ENCODE measurements around the gene RPS3. TPM values are rescaled to one million over a fixed set of nuclear protein-coding genes. Genes with fewer than 3 reads are reported as not detected.
A peak's percentile ranks its signal among the peaks of the same experiment; 100 is the strongest.

Gene RPS3
- polyA plus RNA-seq, 2 of the 4 experiments (the other 2 are of a cell fraction): 3,468 to 3,544 TPM

DNA sequence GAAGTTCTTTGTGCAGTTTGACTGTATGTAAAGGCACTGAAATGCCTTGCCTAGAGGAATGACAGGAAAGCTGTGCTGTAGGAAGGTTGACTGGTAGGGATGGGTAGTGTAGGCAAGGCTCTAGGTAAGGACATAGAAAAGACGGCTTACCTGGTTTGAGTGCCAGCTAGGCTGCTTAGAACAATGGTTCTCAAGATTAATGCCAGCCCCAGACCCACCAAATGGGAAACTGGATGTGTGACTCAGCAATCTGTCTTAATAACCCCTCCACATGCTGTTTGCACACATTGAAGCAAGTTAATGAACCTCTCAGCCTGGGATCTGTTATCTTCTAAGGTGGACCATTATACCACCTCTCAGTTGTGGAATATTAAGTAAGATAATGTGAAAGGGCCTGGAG lies 3.7 kb downstream of the RPS3 start:
- Histone ChIP-seq H3K27ac (peak overlapping the region in 1 of 2 experiments; percentile 63; a peak in 4 of 6 replicates), H3K4me1 (peaks cover 42% of the 10 kb centered on the region), H3K4me2 (peak overlapping the region; percentile 94), H3K9me3 (no peaks in the 10 kb centered on the region), H3K4me3 (peak overlapping the region; percentile 77; the same call in 1 of the 3 replicates)
- POLR2A ChIA-PET: no interaction called here
- FAIRE-seq (no peak), DNase-seq (ENCODE audit: low read depth in 1 of 2, low spot score in 1 of 2) (no peak), ATAC-seq (no peak)
- WGBS (ENCODE audit: missing lambda C conversion rate): 70% methylated on average over 1 of the region's 1 CpG
- TF ChIP-seq TP53 (CRISPR knock-in tag; IDR thresholded peaks at IDR 0.05) (0 out of 2 replicates have a peak, but pooled peaks have one; percentile 49), KDM1A (IDR thresholded peaks at IDR 0.05; ENCODE audit: low read depth) (no peak), MAFK (IDR thresholded peaks at IDR 0.05; ENCODE audit: partially characterized antibody) (peak; percentile 38)
- CTCF ChIA-PET: interaction anchor here (0.7 to 13.3 kb wide), 7 partner anchors 14 to 128 kb away, joined by 3 to 231 read pairs (median 4); no protein-coding TSS in a partner anchor

DNA sequence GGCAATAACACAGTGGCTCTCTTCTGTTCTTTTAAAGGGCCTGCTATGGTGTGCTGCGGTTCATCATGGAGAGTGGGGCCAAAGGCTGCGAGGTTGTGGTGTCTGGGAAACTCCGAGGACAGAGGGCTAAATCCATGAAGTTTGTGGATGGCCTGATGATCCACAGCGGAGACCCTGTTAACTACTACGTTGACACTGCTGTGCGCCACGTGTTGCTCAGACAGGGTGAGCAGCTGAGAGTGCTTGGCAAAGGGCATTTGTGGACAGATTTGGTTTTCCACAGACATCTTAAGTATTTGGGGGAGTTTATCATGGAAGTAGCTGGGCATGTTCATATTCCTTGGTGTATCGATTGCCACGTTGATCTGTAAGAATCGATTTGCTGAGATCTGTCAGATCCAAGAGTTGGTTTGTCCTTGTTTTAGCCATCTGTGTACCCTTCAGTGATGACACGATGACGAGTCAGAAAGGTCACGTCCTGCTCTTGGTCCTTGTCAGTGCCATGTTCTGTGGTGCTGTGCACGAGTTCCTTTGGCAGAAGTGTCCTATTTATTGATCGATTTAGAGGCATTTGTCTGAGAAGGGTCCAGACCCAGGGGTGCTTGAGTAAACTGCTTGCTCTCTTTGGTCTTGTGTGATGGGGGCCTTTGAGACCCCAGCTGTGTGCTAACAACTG lies 4.8 kb downstream of the RPS3 start:
- no peak overlapping the region for H3K27ac ChIP-seq

DNA sequence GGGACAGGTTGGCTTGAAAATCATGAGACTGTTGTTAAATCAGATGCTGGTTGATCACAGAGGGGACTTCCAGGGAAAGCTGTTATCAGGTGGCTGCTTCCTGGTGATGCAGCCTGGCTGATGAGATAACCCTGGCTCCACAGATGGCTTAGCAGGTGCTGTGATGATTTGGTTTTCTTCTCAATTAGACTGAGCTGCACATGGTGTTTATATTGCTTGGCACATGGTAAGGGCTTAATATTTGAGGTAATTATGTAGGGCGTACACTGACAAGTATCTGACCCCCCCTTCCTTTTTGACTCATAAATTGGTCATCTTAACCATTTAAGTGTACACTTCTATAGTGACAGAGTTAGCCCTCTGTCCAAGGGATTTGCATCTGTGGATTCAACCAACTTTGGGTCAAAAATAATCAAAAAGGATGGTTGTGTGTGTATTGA lies 7.0 kb downstream of the RPS3 start:
- CTCF ChIA-PET: interaction anchor here (1.2 to 13.3 kb wide), 3 partner anchors 16 to 50 kb away, joined by 3 to 231 read pairs (median 33); no protein-coding TSS in a partner anchor
- FAIRE-seq (no peak), DNase-seq (ENCODE audit: low read depth in 1 of 2, low spot score in 1 of 2) (no peak), ATAC-seq (no peak)
- no peak overlapping the region for H3K4me2 ChIP-seq
- WGBS (ENCODE audit: missing lambda C conversion rate): 41% methylated on average over 1 of the region's 1 CpG
- H3K4me1 ChIP-seq: peaks cover 49% of the 10 kb centered on the region
- no peak overlapping the region for H3K27ac ChIP-seq
- no peaks in the 10 kb centered on the region for H3K9me3 ChIP-seq
- no peak overlapping the region for H3K4me3 ChIP-seq
- POLR2A ChIA-PET: no interaction called here
- no peak for TF ChIP-seq BHLHE40 (IDR thresholded peaks at IDR 0.05; ENCODE audit: low read depth, low read length)
- peak; percentile 66; the same call in 1 of the 2 replicates for TF ChIP-seq POLR2AphosphoS2 (conservative IDR thresholded peaks at IDR 0.05; ENCODE audit: low read length)
- no peak for TF ChIP-seq JUN (IDR thresholded peaks at IDR 0.05)
- TF ChIP-seq, protein P1, sequence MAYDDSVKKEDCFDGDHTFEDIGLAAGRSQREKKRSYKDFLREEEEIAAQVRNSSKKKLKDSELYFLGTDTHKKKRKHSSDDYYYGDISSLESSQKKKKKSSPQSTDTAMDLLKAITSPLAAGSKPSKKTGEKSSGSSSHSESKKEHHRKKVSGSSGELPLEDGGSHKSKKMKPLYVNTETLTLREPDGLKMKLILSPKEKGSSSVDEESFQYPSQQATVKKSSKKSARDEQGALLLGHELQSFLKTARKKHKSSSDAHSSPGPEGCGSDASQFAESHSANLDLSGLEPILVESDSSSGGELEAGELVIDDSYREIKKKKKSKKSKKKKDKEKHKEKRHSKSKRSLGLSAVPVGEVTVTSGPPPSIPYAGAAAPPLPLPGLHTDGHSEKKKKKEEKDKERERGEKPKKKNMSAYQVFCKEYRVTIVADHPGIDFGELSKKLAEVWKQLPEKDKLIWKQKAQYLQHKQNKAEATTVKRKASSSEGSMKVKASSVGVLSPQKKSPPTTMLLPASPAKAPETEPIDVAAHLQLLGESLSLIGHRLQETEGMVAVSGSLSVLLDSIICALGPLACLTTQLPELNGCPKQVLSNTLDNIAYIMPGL (CRISPR knock-in tag; IDR thresholded peaks at IDR 0.05; ENCODE audit: borderline replicate concordance): 0 out of 2 replicates have a peak, but pooled peaks have one; percentile 14
- no peak for TF ChIP-seq RNF2 (IDR thresholded peaks at IDR 0.05; ENCODE audit: borderline replicate concordance, low read depth)
- no peak for TF ChIP-seq KDM1A (IDR thresholded peaks at IDR 0.05; ENCODE audit: low read depth)
- TF ChIP-seq CBX2 (IDR thresholded peaks at IDR 0.05; ENCODE audit: borderline replicate concordance, low read depth): no peak
- no peak for TF ChIP-seq RCOR1 (IDR thresholded peaks at IDR 0.05; ENCODE audit: low read depth, low read length)
- TF ChIP-seq, protein P2, sequence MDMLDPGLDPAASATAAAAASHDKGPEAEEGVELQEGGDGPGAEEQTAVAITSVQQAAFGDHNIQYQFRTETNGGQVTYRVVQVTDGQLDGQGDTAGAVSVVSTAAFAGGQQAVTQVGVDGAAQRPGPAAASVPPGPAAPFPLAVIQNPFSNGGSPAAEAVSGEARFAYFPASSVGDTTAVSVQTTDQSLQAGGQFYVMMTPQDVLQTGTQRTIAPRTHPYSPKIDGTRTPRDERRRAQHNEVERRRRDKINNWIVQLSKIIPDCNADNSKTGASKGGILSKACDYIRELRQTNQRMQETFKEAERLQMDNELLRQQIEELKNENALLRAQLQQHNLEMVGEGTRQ (IDR thresholded peaks at IDR 0.05): no peak
- TF ChIP-seq, protein P3, sequence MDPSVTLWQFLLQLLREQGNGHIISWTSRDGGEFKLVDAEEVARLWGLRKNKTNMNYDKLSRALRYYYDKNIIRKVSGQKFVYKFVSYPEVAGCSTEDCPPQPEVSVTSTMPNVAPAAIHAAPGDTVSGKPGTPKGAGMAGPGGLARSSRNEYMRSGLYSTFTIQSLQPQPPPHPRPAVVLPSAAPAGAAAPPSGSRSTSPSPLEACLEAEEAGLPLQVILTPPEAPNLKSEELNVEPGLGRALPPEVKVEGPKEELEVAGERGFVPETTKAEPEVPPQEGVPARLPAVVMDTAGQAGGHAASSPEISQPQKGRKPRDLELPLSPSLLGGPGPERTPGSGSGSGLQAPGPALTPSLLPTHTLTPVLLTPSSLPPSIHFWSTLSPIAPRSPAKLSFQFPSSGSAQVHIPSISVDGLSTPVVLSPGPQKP (IDR thresholded peaks at IDR 0.05; ENCODE audit: low read depth, low read length): no peak

More for the DNA sequence above, 4.8 kb downstream of the RPS3 start:
- Histone ChIP-seq H3K9me3 (no peaks in the 10 kb centered on the region), H3K4me1 (peaks cover 51% of the 10 kb centered on the region), H3K4me2 (peak overlapping the region; percentile 94; the same call in 2 of the 3 replicates), H3K4me3 (no peak overlapping the region)
- POLR2A ChIA-PET: no interaction called here
- CTCF ChIA-PET: interaction anchor here (1.0 to 13.3 kb wide), 6 partner anchors 15 to 127 kb away, joined by 3 to 231 read pairs (median 5); no protein-coding TSS in a partner anchor
- TF ChIP-seq TP53 (CRISPR knock-in tag; IDR thresholded peaks at IDR 0.05) (no peak), MYC (IDR thresholded peaks at IDR 0.05; ENCODE audit: borderline replicate concordance, low read length) (no peak), EHMT2 (IDR thresholded peaks at IDR 0.05; ENCODE audit: low read depth) (no peak)
- TF ChIP-seq, protein P4, sequence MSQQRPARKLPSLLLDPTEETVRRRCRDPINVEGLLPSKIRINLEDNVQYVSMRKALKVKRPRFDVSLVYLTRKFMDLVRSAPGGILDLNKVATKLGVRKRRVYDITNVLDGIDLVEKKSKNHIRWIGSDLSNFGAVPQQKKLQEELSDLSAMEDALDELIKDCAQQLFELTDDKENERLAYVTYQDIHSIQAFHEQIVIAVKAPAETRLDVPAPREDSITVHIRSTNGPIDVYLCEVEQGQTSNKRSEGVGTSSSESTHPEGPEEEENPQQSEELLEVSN (IDR thresholded peaks at IDR 0.05; ENCODE audit: borderline replicate concordance, low read depth): no peak
- TF ChIP-seq, protein P5, sequence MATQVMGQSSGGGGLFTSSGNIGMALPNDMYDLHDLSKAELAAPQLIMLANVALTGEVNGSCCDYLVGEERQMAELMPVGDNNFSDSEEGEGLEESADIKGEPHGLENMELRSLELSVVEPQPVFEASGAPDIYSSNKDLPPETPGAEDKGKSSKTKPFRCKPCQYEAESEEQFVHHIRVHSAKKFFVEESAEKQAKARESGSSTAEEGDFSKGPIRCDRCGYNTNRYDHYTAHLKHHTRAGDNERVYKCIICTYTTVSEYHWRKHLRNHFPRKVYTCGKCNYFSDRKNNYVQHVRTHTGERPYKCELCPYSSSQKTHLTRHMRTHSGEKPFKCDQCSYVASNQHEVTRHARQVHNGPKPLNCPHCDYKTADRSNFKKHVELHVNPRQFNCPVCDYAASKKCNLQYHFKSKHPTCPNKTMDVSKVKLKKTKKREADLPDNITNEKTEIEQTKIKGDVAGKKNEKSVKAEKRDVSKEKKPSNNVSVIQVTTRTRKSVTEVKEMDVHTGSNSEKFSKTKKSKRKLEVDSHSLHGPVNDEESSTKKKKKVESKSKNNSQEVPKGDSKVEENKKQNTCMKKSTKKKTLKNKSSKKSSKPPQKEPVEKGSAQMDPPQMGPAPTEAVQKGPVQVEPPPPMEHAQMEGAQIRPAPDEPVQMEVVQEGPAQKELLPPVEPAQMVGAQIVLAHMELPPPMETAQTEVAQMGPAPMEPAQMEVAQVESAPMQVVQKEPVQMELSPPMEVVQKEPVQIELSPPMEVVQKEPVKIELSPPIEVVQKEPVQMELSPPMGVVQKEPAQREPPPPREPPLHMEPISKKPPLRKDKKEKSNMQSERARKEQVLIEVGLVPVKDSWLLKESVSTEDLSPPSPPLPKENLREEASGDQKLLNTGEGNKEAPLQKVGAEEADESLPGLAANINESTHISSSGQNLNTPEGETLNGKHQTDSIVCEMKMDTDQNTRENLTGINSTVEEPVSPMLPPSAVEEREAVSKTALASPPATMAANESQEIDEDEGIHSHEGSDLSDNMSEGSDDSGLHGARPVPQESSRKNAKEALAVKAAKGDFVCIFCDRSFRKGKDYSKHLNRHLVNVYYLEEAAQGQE (IDR thresholded peaks at IDR 0.05): no peak
- WGBS (ENCODE audit: missing lambda C conversion rate): 78% methylated on average over 15 of the region's 15 CpGs
- FAIRE-seq (no peak), ATAC-seq (no peak), DNase-seq (ENCODE audit: low read depth in 1 of 2, low spot score in 1 of 2) (no peak)

Data from A549 (cell line).